Chondrocyte (in vitro differentiated cells): ENCODE measurements around the gene PRRX2. TPM values are rescaled to one million over a fixed set of nuclear protein-coding genes. Genes with fewer than 3 reads are reported as not detected.

Source experiments
- DNase-seq: peaks from one replicate; pipeline ENCODE4 v3.0.0; 2021; ENCODE audit warnings: mixed read lengths, low spot score
- H3K27ac Mint-ChIP-seq: one replicate; pipeline ENCODE4 v1.8.0; 2021; ENCODE audit warnings: mild to moderate bottlenecking, moderate library complexity, mixed read lengths; ENCODE audit not compliant: unreplicated experiment
- H3K27me3 Mint-ChIP-seq: 2 replicates; pipeline ENCODE4 v1.8.0; 2021; ENCODE audit warnings: low read depth, mixed read lengths
- H3K36me3 Mint-ChIP-seq: 2 replicates; pipeline ENCODE4 v1.8.0; 2021; ENCODE audit warnings: low read depth, mixed read lengths
- H3K4me1 Mint-ChIP-seq: 2 replicates; pipeline ENCODE4 v1.8.0; 2021; ENCODE audit warnings: low read depth, mild to moderate bottlenecking, mixed read lengths
- H3K4me3 Mint-ChIP-seq: one replicate; pipeline ENCODE4 v1.8.0; 2021; ENCODE audit warnings: mild to moderate bottlenecking, moderate library complexity, mixed read lengths; ENCODE audit not compliant: unreplicated experiment
- H3K9me3 Mint-ChIP-seq: 2 replicates; pipeline ENCODE4 v1.8.0; 2021; ENCODE audit warnings: low read depth, mixed read lengths
- total RNA-seq: library from RNA; stranded (reverse); gene quantifications from 3 replicates; pipeline ENCODE4 v1.2.1, GENCODE V29; 2021
- TF ChIP-seq, protein P1 (sequence below): fragments of 200-600 bp; sonication (generic); IDR thresholded peaks from 2 replicates; pipeline ENCODE4 v1.5.0; 2021; ENCODE audit warnings: antibody characterized with exemption, mild to moderate bottlenecking, moderate library complexity

PRRX2 gene
- total RNA-seq, 1 donor from 2014 or later: 5.7 TPM

DNA sequence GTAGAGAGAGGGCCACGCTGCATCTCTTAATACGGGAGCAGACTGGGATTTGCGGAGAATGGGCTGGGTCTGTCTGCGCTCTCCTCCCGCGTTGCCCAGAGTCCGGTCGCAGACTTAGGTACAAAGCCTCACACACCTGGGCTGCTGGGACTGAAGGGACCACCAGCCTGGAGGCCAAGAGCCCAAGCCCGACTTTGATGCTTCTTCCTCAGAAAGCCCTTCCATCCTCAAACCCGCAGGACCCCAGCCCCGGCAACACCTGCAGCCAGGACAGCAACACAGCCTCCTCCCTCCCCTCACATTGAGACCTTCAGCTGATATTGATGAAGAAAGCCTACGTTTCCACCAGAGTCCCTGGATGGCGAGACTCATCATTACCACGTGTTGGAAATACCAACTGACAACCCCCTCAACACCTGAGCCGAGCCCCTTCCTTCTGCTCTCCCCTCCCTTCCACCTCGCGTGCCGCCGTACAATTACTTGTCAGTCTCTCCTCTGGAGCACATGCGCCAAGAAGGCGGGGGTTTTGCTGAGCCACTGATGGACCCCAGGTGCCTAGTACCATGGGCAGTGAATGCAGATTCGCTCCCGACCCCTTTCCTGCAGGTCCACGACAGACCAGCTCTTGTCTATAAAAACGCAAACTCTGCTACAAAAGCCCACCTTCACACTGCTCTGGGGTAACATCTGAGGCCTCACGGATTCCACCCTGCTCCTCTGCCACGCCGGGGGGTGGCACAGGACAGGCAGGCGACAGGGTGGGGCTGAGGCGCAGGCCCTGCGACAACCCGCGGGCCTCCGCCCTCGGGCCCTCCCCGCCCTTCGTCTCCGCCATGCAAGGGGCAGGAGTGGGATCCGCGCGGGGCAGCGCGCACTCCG, 24.3 kb upstream of the PRRX2 start:
- Mint-ChIP-seq H3K27me3 (no peaks in the 10 kb centered on the region), H3K4me1 (peaks cover 25% of the 10 kb centered on the region), H3K27ac (peak overlapping the region; percentile 69), H3K36me3 (peaks cover 9% of the 10 kb centered on the region), H3K9me3 (no peaks in the 10 kb centered on the region), H3K4me3 (peak overlapping the region; percentile 83)
- TF ChIP-seq, protein P1, sequence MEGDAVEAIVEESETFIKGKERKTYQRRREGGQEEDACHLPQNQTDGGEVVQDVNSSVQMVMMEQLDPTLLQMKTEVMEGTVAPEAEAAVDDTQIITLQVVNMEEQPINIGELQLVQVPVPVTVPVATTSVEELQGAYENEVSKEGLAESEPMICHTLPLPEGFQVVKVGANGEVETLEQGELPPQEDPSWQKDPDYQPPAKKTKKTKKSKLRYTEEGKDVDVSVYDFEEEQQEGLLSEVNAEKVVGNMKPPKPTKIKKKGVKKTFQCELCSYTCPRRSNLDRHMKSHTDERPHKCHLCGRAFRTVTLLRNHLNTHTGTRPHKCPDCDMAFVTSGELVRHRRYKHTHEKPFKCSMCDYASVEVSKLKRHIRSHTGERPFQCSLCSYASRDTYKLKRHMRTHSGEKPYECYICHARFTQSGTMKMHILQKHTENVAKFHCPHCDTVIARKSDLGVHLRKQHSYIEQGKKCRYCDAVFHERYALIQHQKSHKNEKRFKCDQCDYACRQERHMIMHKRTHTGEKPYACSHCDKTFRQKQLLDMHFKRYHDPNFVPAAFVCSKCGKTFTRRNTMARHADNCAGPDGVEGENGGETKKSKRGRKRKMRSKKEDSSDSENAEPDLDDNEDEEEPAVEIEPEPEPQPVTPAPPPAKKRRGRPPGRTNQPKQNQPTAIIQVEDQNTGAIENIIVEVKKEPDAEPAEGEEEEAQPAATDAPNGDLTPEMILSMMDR: no peak
- no peak for DNase-seq

DNA sequence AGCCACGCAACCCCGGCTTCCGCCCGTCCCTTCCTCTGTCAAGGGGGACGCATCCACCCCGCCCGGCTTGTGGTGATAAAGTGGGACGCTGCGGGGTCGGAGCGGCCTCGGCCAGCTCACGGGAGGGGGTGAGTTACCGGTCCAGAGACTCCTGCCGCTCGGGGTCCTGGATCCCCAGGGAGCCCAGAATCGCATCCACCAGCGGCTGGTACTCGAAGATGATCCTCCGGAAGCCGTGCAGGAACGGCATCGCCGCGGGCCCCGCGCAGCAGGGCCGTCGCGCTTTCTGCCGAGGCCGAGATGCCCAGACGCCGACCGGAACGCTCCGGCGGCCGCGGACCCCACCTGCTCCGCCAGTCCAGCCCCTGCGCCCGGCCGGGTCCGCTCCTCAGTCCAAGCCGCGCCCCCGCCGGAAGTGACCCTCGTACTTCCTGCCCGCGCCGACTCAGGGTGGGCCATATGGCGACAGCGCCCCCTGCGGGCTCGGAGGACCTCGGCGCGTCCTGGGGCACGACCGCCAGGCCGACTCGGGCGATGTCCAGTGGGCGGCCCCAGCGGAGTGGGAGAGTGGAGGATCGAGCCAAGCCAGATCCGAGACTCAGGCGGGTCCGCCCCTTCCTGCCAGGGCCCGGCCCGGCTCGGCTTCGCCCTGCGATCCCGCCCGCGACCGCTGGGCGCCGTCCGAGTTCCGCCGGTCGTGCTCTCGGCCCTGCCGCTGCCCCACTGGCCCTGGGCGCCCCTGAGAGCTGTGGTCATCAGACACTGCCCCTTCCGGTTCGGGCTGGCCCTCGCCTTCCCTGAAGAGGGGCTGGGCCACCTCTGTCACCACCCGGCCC, 23.5 kb upstream of the PRRX2 start, which contains the start of gene ASB6:
Gene ASB6 (minus strand): TSS at position 402 of the 836 bp plus-strand sequence. CDS start 152 bp downstream, at position 250.
- TF ChIP-seq, protein P1: peak; percentile 100
- DNase-seq: peak; percentile 99
- Mint-ChIP-seq H3K27me3 (no peaks in the 10 kb centered on the region), H3K36me3 (peaks cover 10% of the 10 kb centered on the region), H3K4me1 (peaks cover 25% of the 10 kb centered on the region), H3K9me3 (peaks cover 3% of the 10 kb centered on the region), H3K27ac (peak within 1 kb of the TSS; percentile 78), H3K4me3 (peak within 1 kb of the TSS; percentile 83)

- Mint-ChIP-seq H3K4me3 (no peak overlapping the region), H3K27me3 (no peaks in the 10 kb centered on the region), H3K27ac (no peak overlapping the region), H3K9me3 (peaks cover 3% of the 10 kb centered on the region), H3K4me1 (peaks cover 30% of the 10 kb centered on the region), H3K36me3 (peaks cover 2% of the 10 kb centered on the region)
- TF ChIP-seq, protein P1: no peak
- no peak for DNase-seq
These were observed 21.7 kb upstream of the PRRX2 start for GRCh38 chr9:129643706-129644105.

GRCh38 chr9:129644365-129644764, 21.1 kb upstream of the PRRX2 start:
- Mint-ChIP-seq H3K9me3 (peaks cover 3% of the 10 kb centered on the region), H3K27me3 (no peaks in the 10 kb centered on the region)
- TF ChIP-seq, protein P1: no peak

GRCh38 chr9:129644902-129645301, 20.5 kb upstream of the PRRX2 start:
- Mint-ChIP-seq H3K9me3 (peaks cover 3% of the 10 kb centered on the region), H3K27me3 (no peaks in the 10 kb centered on the region), H3K4me3 (no peak overlapping the region), H3K27ac (no peak overlapping the region), H3K36me3 (peaks cover 2% of the 10 kb centered on the region), H3K4me1 (peaks cover 28% of the 10 kb centered on the region)
- no peak for DNase-seq
- TF ChIP-seq, protein P1: no peak

More at GRCh38 chr9:129644365-129644764, 21.1 kb upstream of the PRRX2 start:
- Mint-ChIP-seq H3K27ac (no peak overlapping the region), H3K4me3 (no peak overlapping the region), H3K4me1 (peaks cover 30% of the 10 kb centered on the region), H3K36me3 (peaks cover 2% of the 10 kb centered on the region)
- DNase-seq: no peak
